IMR-90 (cell line): Measurements from ENCODE around the gene RC3H2. TPM values are rescaled to one million over a fixed set of nuclear protein-coding genes. Genes with fewer than 3 reads are reported as not detected.
A peak's percentile ranks its signal among the peaks of the same experiment; 100 is the strongest.

Experiments used
- ATAC-seq: fragments of 200-7000 bp; cut with Tn5 transposase; 2 replicates; pipeline ENCODE4 v1.9.1; 2020; ENCODE audit warnings: low read depth, mild to moderate bottlenecking, moderate library complexity
- BruUV-seq: library from RNA; stranded (reverse); fragments of 400-500 nt; replicated peaks from 2 replicates; lab custom pipeline; 2021; lab: Mats Ljungman, UMichigan
- CTCF ChIA-PET: fragments of 300-600 bp; formaldehyde crosslinking; extraction: SDS; loops from one replicate; lab custom pipeline; 2021; ENCODE audit warnings: antibody characterized with exemption; lab: Yijun Ruan, JAX
- POLR2A ChIA-PET: fragments of 300-600 bp; sonication (Branson Sonifier 250); formaldehyde crosslinking; loops from one replicate; lab custom pipeline; 2022; ENCODE audit warnings: antibody characterized with exemption; ENCODE audit not compliant: unreplicated experiment; lab: Charles Lee
- DNase-seq: peaks from one replicate; pipeline ENCODE4 v3.0.0; 2013
- H2AFZ ChIP-seq: replicated peaks from 2 replicates; pipeline ENCODE3; 2013; ENCODE audit warnings: low read length, mild to moderate bottlenecking; ENCODE audit not compliant: poor library complexity
- H2AK5ac ChIP-seq: 2 replicates; pipeline ENCODE4 v1.6.1; 2013; ENCODE audit warnings: low read depth, low read length, inconsistent platforms
- H2AK9ac ChIP-seq: replicated peaks from 2 replicates; pipeline ENCODE3; 2013; ENCODE audit warnings: mild to moderate bottlenecking, low read depth, low read length, moderate library complexity; ENCODE audit not compliant: poor library complexity
- H2BK120ac ChIP-seq: 2 replicates; pipeline ENCODE4 v1.6.1; 2013; ENCODE audit warnings: low read depth, low read length, inconsistent platforms
- H2BK15ac ChIP-seq: 3 replicates; pipeline ENCODE4 v1.6.1; 2013; ENCODE audit warnings: low read depth, low read length, inconsistent platforms
- H2BK20ac ChIP-seq: 2 replicates; pipeline ENCODE4 v1.6.1; 2013; ENCODE audit warnings: low read depth, mild to moderate bottlenecking, inconsistent platforms, low read length, moderate library complexity
- H2BK5ac ChIP-seq: 2 replicates; pipeline ENCODE4 v1.6.1; 2013; ENCODE audit warnings: mild to moderate bottlenecking, low read depth, low read length, inconsistent platforms; ENCODE audit not compliant: poor library complexity, severe bottlenecking
- H3K14ac ChIP-seq: replicated peaks from 2 replicates; pipeline ENCODE4 v1.6.1; 2013; ENCODE audit warnings: low read depth, low read length, inconsistent platforms
- H3K18ac ChIP-seq: 2 replicates; pipeline ENCODE4 v1.6.1; 2013; ENCODE audit warnings: low read depth, low read length, control low read depth
- H3K23ac ChIP-seq: 2 replicates; pipeline ENCODE4 v1.6.1; 2013; ENCODE audit warnings: low read depth, low read length, inconsistent platforms
- H3K27ac ChIP-seq: 2 replicates; pipeline ENCODE4 v1.5.1; 2013; ENCODE audit warnings: mild to moderate bottlenecking, control low read depth, low read length; ENCODE audit not compliant: insufficient read depth
- H3K27me3 ChIP-seq: 2 replicates; pipeline ENCODE4 v1.6.1; 2013; ENCODE audit warnings: low read length; ENCODE audit not compliant: control insufficient read depth, insufficient read depth
- H3K36me3 ChIP-seq: 2 replicates; pipeline ENCODE4 v1.6.1; 2013; ENCODE audit warnings: low read length, mixed read lengths; ENCODE audit not compliant: control insufficient read depth, insufficient read depth
- H3K4ac ChIP-seq: 2 replicates; pipeline ENCODE4 v1.6.1; 2013; ENCODE audit warnings: low read depth, low read length, inconsistent platforms
- H3K4me1 ChIP-seq: 2 replicates; pipeline ENCODE4 v1.6.1; 2013; ENCODE audit warnings: low read length, mixed read lengths; ENCODE audit not compliant: control insufficient read depth, insufficient read depth
- H3K4me2 ChIP-seq: 2 replicates; pipeline ENCODE4 v1.6.1; 2013; ENCODE audit warnings: low read depth, mild to moderate bottlenecking, control low read depth, low read length, moderate library complexity
- H3K4me3 ChIP-seq: 2 replicates; pipeline ENCODE4 v1.5.1; 2013; ENCODE audit warnings: low read depth, mild to moderate bottlenecking, control low read depth, low read length, moderate library complexity; ENCODE audit not compliant: insufficient read depth
- H3K56ac ChIP-seq: 2 replicates; pipeline ENCODE4 v1.6.1; 2013; ENCODE audit warnings: low read length, inconsistent platforms; ENCODE audit not compliant: insufficient read depth; ENCODE audit errors: extremely low read depth
- H3K79me1 ChIP-seq, 2 experiments: 2 replicates each; pipeline ENCODE4 v1.6.1; 2013; ENCODE audit warnings: low read length in 2 of 2, inconsistent platforms in 1 of 2, low read depth in 1 of 2
- H3K9ac ChIP-seq: 2 replicates; pipeline ENCODE4 v1.6.1; 2013; ENCODE audit warnings: low read depth, low read length, control low read depth
- H3K9me1 ChIP-seq: 2 replicates; pipeline ENCODE4 v1.6.1; 2013; ENCODE audit warnings: low read length, inconsistent platforms; ENCODE audit not compliant: insufficient read depth
- H3K9me3 ChIP-seq: 2 replicates; pipeline ENCODE4 v1.6.1; 2013; ENCODE audit warnings: low read length; ENCODE audit not compliant: control insufficient read depth, insufficient read depth
- H4K20me1 ChIP-seq: 2 replicates; pipeline ENCODE4 v1.6.1; 2013; ENCODE audit warnings: low read length, inconsistent platforms; ENCODE audit not compliant: insufficient read depth
- H4K5ac ChIP-seq: 2 replicates; pipeline ENCODE4 v1.6.1; 2013; ENCODE audit warnings: mild to moderate bottlenecking, low read depth, low read length, control low read depth
- H4K8ac ChIP-seq, 2 experiments: 2 replicates each; pipeline ENCODE4 v1.6.1; 2013; ENCODE audit warnings: low read depth in 2 of 2, low read length in 2 of 2, control low read depth in 1 of 2, inconsistent platforms in 1 of 2
- H4K91ac ChIP-seq: 2 replicates; pipeline ENCODE4 v1.6.1; 2013; ENCODE audit warnings: low read depth, low read length, inconsistent platforms; ENCODE audit not compliant: insufficient read depth
- BHLHE40 ChIP-seq: fragments of 150-350 bp; IDR thresholded peaks from 2 replicates; pipeline ENCODE4 v1.6.1; 2016; ENCODE audit warnings: mild to moderate bottlenecking, low read depth, low read length
- CEBPB ChIP-seq: IDR thresholded peaks from 2 replicates; pipeline ENCODE4 v1.6.1; 2012; ENCODE audit warnings: low read depth, low read length, improper control_type of control experiment
- CHD1 ChIP-seq: IDR thresholded peaks from 2 replicates; pipeline ENCODE4 v1.6.1; 2012; ENCODE audit warnings: low read depth, low read length, improper control_type of control experiment
- CTCF ChIP-seq: conservative IDR thresholded peaks from 2 replicates; pipeline ENCODE4 v1.5.1; 2012; ENCODE audit warnings: mild to moderate bottlenecking, low read depth, low read length, improper control_type of control experiment
- ELK1 ChIP-seq: fragments of 150-350 bp; IDR thresholded peaks from 2 replicates; pipeline ENCODE4 v1.6.1; 2016; ENCODE audit warnings: low read depth, mild to moderate bottlenecking, low read length, moderate library complexity, borderline replicate concordance
- FOS ChIP-seq: fragments of 150-350 bp; IDR thresholded peaks from 2 replicates; pipeline ENCODE4 v1.6.1; 2016; ENCODE audit warnings: low read depth, low read length
- MAFK ChIP-seq: IDR thresholded peaks from 2 replicates; pipeline ENCODE4 v1.6.1; 2012; ENCODE audit warnings: low read depth, low read length, improper control_type of control experiment
- MAZ ChIP-seq: IDR thresholded peaks from 2 replicates; pipeline ENCODE4 v1.6.1; 2012; ENCODE audit warnings: low read depth, mild to moderate bottlenecking, low read length, improper control_type of control experiment, moderate library complexity, borderline replicate concordance
- MXI1 ChIP-seq: IDR thresholded peaks from 2 replicates; pipeline ENCODE4 v1.6.1; 2012; ENCODE audit warnings: low read depth, mild to moderate bottlenecking, low read length, moderate library complexity, borderline replicate concordance
- NFE2L2 ChIP-seq: fragments of 150-350 bp; IDR thresholded peaks from 2 replicates; pipeline ENCODE4 v1.6.1; 2016; ENCODE audit warnings: low read depth, mild to moderate bottlenecking, low read length
- POLR2A ChIP-seq: IDR thresholded peaks from 2 replicates; pipeline ENCODE4 v1.6.1; 2012; ENCODE audit warnings: mild to moderate bottlenecking, low read depth, low read length
- RAD21 ChIP-seq: IDR thresholded peaks from 2 replicates; pipeline ENCODE4 v1.6.1; 2012; ENCODE audit warnings: low read length, improper control_type of control experiment
- RCOR1 ChIP-seq: IDR thresholded peaks from 2 replicates; pipeline ENCODE4 v1.6.1; 2012; ENCODE audit warnings: mild to moderate bottlenecking, low read length, improper control_type of control experiment; ENCODE audit not compliant: insufficient replicate concordance
- RFX5 ChIP-seq: IDR thresholded peaks from 2 replicates; pipeline ENCODE4 v1.8.0; 2012; ENCODE audit warnings: low read depth, mild to moderate bottlenecking, low read length, moderate library complexity
- SMC3 ChIP-seq: fragments of 150-350 bp; IDR thresholded peaks from 2 replicates; pipeline ENCODE4 v1.6.1; 2016; ENCODE audit warnings: low read depth, mild to moderate bottlenecking, antibody characterized with exemption, low read length, moderate library complexity
- USF2 ChIP-seq: fragments of 150-350 bp; IDR thresholded peaks from 2 replicates; pipeline ENCODE4 v1.6.1; 2017; ENCODE audit warnings: mild to moderate bottlenecking, antibody characterized with exemption, low read length, low read depth
- dilution Hi-C: fragments of 300-500 bp; cut with HindIII; formaldehyde crosslinking; loops from one replicate; pipeline ENCODE4 v1.14.3; 2018; ENCODE audit warnings: low sequenced_read_pairs; ENCODE audit not compliant: unreplicated experiment
- in situ Hi-C: fragments of 300-500 bp; cut with MboI; formaldehyde crosslinking; loops from 3 replicates; pipeline ENCODE4 v1.14.3; 2019; ENCODE audit warnings: low sequenced_read_pairs, inconsistent platforms, mixed read lengths
- intact Hi-C: fragments of 100-400 bp; cut with micrococcal nuclease; formaldehyde crosslinking; loops from 2 replicates; pipeline ENCODE4 v1.10.0; 2022
- polyA plus RNA-seq, 3 experiments: library from polyadenylated mRNA; depleted of rRNA; stranded (reverse); fragments of >200 nt; gene quantifications; 2 replicates each; pipeline ENCODE4 v1.2.3, GENCODE V29; 2012; ENCODE audit warnings: low replicate concordance in 1 of 3
- total RNA-seq: library from RNA; depleted of rRNA; stranded (reverse); fragments of >200 nt; gene quantifications from 2 replicates; pipeline ENCODE4 v1.2.3, GENCODE V29; 2012

Gene RC3H2
- total and polyA plus RNA-seq, 2 of the 4 experiments (the other 2 are of a cell fraction), result 14.7 to 58.4 TPM

GRCh38 chr9:122954253-122954691 is 49.1 kb upstream of the RC3H2 start:
- no peak overlapping the region for H2AK9ac ChIP-seq
- H3K27me3 ChIP-seq, result no peaks in the 10 kb centered on the region
- peaks cover 5% of the 10 kb centered on the region for H3K36me3 ChIP-seq
- 0 out of 2 replicates have a peak overlapping the region, but pooled peaks have one; percentile 68 for H2AK5ac ChIP-seq
- peaks cover 29% of the 10 kb centered on the region for H4K20me1 ChIP-seq
- no peak overlapping the region; the same call in 1 of the 2 replicates for H3K56ac ChIP-seq
- dilution Hi-C loops, result no loop called here
- no TSS peak for BruUV-seq
- peak overlapping the region; percentile 60 for H2BK5ac ChIP-seq
- peak overlapping the region in 1 of 2 experiments; percentile 79; a peak in 2 of 4 replicates for H4K8ac ChIP-seq
- H3K4me1 ChIP-seq, result peaks cover 3% of the 10 kb centered on the region; the same call in 1 of the 2 replicates
- peak overlapping the region; percentile 50; the same call in 1 of the 2 replicates for H3K18ac ChIP-seq
- in situ Hi-C loops, result no loop called here
- peak overlapping the region; percentile 80 for H3K4me2 ChIP-seq
- CTCF ChIA-PET, result no interaction called here
- no peaks in the 10 kb centered on the region for H3K9me1 ChIP-seq
- 0 out of 2 replicates have a peak overlapping the region, but pooled peaks have one; percentile 78 for H3K23ac ChIP-seq
- peaks cover 26 to 60% of the 10 kb centered on the region in 2 experiments for H3K79me1 ChIP-seq
- no peak overlapping the region for H2BK120ac ChIP-seq
- no peak overlapping the region for H2BK15ac ChIP-seq
- H3K9ac ChIP-seq, result no peak overlapping the region; the same call in 1 of the 2 replicates
- TF ChIP-seq CTCF (no peak), CHD1 (no peak), RCOR1 (no peak), CEBPB (no peak), NFE2L2 (no peak), ELK1 (no peak), FOS (no peak), SMC3 (no peak), POLR2A (no peak), BHLHE40 (no peak), MXI1 (no peak), RFX5 (no peak), RAD21 (no peak), USF2 (no peak), MAFK (no peak), MAZ (no peak)
- intact Hi-C loops, result no loop called here
- DNase-seq (peak; percentile 68), ATAC-seq (peak; percentile 94)
- peak overlapping the region; percentile 65 for H2BK20ac ChIP-seq
- H3K4ac ChIP-seq, result no peak overlapping the region; the same call in 1 of the 2 replicates
- POLR2A ChIA-PET, result interaction anchor here (1.0 kb wide), 1 partner anchor 14 kb away, joined by 5 read pairs; the partner anchor contains the start of gene RABGAP1
- no peaks in the 10 kb centered on the region for H3K9me3 ChIP-seq
- no peak overlapping the region for H3K4me3 ChIP-seq
- H4K91ac ChIP-seq, result 0 out of 2 replicates have a peak overlapping the region, but pooled peaks have one; percentile 56
- H3K27ac ChIP-seq, result peak overlapping the region; percentile 55; the same call in 1 of the 2 replicates
- H3K14ac ChIP-seq, result no peak overlapping the region
- no peak overlapping the region for H2AFZ ChIP-seq
- no peak overlapping the region for H4K5ac ChIP-seq
